IMR-90 (cell line): ENCODE results near the gene SDHAF3. TPM values are rescaled to one million over a fixed set of nuclear protein-coding genes. Genes with fewer than 3 reads are reported as not detected.

Source experiments
- ATAC-seq: fragments of 200-7000 bp; cut with Tn5 transposase; 2 replicates; pipeline ENCODE4 v1.9.1; 2020; ENCODE audit warnings: low read depth, mild to moderate bottlenecking, moderate library complexity
- BruUV-seq: library from RNA; stranded (reverse); fragments of 400-500 nt; replicated peaks from 2 replicates; lab custom pipeline; 2021; lab: Mats Ljungman, UMichigan
- CTCF ChIA-PET: fragments of 300-600 bp; formaldehyde crosslinking; extraction: SDS; loops from one replicate; lab custom pipeline; 2021; ENCODE audit warnings: antibody characterized with exemption; lab: Yijun Ruan, JAX
- POLR2A ChIA-PET: fragments of 300-600 bp; sonication (Branson Sonifier 250); formaldehyde crosslinking; loops from one replicate; lab custom pipeline; 2022; ENCODE audit warnings: antibody characterized with exemption; ENCODE audit not compliant: unreplicated experiment; lab: Charles Lee
- DNase-seq: peaks from one replicate; pipeline ENCODE4 v3.0.0; 2013
- H2AFZ ChIP-seq: replicated peaks from 2 replicates; pipeline ENCODE3; 2013; ENCODE audit warnings: low read length, mild to moderate bottlenecking; ENCODE audit not compliant: poor library complexity
- H2AK5ac ChIP-seq: 2 replicates; pipeline ENCODE4 v1.6.1; 2013; ENCODE audit warnings: low read depth, low read length, inconsistent platforms
- H2AK9ac ChIP-seq: replicated peaks from 2 replicates; pipeline ENCODE3; 2013; ENCODE audit warnings: mild to moderate bottlenecking, low read depth, low read length, moderate library complexity; ENCODE audit not compliant: poor library complexity
- H2BK120ac ChIP-seq: 2 replicates; pipeline ENCODE4 v1.6.1; 2013; ENCODE audit warnings: low read depth, low read length, inconsistent platforms
- H2BK15ac ChIP-seq: 3 replicates; pipeline ENCODE4 v1.6.1; 2013; ENCODE audit warnings: low read depth, low read length, inconsistent platforms
- H2BK20ac ChIP-seq: 2 replicates; pipeline ENCODE4 v1.6.1; 2013; ENCODE audit warnings: low read depth, mild to moderate bottlenecking, inconsistent platforms, low read length, moderate library complexity
- H2BK5ac ChIP-seq: 2 replicates; pipeline ENCODE4 v1.6.1; 2013; ENCODE audit warnings: mild to moderate bottlenecking, low read depth, low read length, inconsistent platforms; ENCODE audit not compliant: poor library complexity, severe bottlenecking
- H3K14ac ChIP-seq: replicated peaks from 2 replicates; pipeline ENCODE4 v1.6.1; 2013; ENCODE audit warnings: low read depth, low read length, inconsistent platforms
- H3K18ac ChIP-seq: 2 replicates; pipeline ENCODE4 v1.6.1; 2013; ENCODE audit warnings: low read depth, low read length, control low read depth
- H3K23ac ChIP-seq: 2 replicates; pipeline ENCODE4 v1.6.1; 2013; ENCODE audit warnings: low read depth, low read length, inconsistent platforms
- H3K27ac ChIP-seq: 2 replicates; pipeline ENCODE4 v1.5.1; 2013; ENCODE audit warnings: mild to moderate bottlenecking, control low read depth, low read length; ENCODE audit not compliant: insufficient read depth
- H3K27me3 ChIP-seq: 2 replicates; pipeline ENCODE4 v1.6.1; 2013; ENCODE audit warnings: low read length; ENCODE audit not compliant: control insufficient read depth, insufficient read depth
- H3K36me3 ChIP-seq: 2 replicates; pipeline ENCODE4 v1.6.1; 2013; ENCODE audit warnings: low read length, mixed read lengths; ENCODE audit not compliant: control insufficient read depth, insufficient read depth
- H3K4ac ChIP-seq: 2 replicates; pipeline ENCODE4 v1.6.1; 2013; ENCODE audit warnings: low read depth, low read length, inconsistent platforms
- H3K4me1 ChIP-seq: 2 replicates; pipeline ENCODE4 v1.6.1; 2013; ENCODE audit warnings: low read length, mixed read lengths; ENCODE audit not compliant: control insufficient read depth, insufficient read depth
- H3K4me2 ChIP-seq: 2 replicates; pipeline ENCODE4 v1.6.1; 2013; ENCODE audit warnings: low read depth, mild to moderate bottlenecking, control low read depth, low read length, moderate library complexity
- H3K4me3 ChIP-seq: 2 replicates; pipeline ENCODE4 v1.5.1; 2013; ENCODE audit warnings: low read depth, mild to moderate bottlenecking, control low read depth, low read length, moderate library complexity; ENCODE audit not compliant: insufficient read depth
- H3K56ac ChIP-seq: 2 replicates; pipeline ENCODE4 v1.6.1; 2013; ENCODE audit warnings: low read length, inconsistent platforms; ENCODE audit not compliant: insufficient read depth; ENCODE audit errors: extremely low read depth
- H3K79me1 ChIP-seq, 2 experiments: 2 replicates each; pipeline ENCODE4 v1.6.1; 2013; ENCODE audit warnings: low read length in 2 of 2, inconsistent platforms in 1 of 2, low read depth in 1 of 2
- H3K9ac ChIP-seq: 2 replicates; pipeline ENCODE4 v1.6.1; 2013; ENCODE audit warnings: low read depth, low read length, control low read depth
- H3K9me1 ChIP-seq: 2 replicates; pipeline ENCODE4 v1.6.1; 2013; ENCODE audit warnings: low read length, inconsistent platforms; ENCODE audit not compliant: insufficient read depth
- H3K9me3 ChIP-seq: 2 replicates; pipeline ENCODE4 v1.6.1; 2013; ENCODE audit warnings: low read length; ENCODE audit not compliant: control insufficient read depth, insufficient read depth
- H4K20me1 ChIP-seq: 2 replicates; pipeline ENCODE4 v1.6.1; 2013; ENCODE audit warnings: low read length, inconsistent platforms; ENCODE audit not compliant: insufficient read depth
- H4K5ac ChIP-seq: 2 replicates; pipeline ENCODE4 v1.6.1; 2013; ENCODE audit warnings: mild to moderate bottlenecking, low read depth, low read length, control low read depth
- H4K8ac ChIP-seq, 2 experiments: 2 replicates each; pipeline ENCODE4 v1.6.1; 2013; ENCODE audit warnings: low read depth in 2 of 2, low read length in 2 of 2, control low read depth in 1 of 2, inconsistent platforms in 1 of 2
- H4K91ac ChIP-seq: 2 replicates; pipeline ENCODE4 v1.6.1; 2013; ENCODE audit warnings: low read depth, low read length, inconsistent platforms; ENCODE audit not compliant: insufficient read depth
- CEBPB ChIP-seq: IDR thresholded peaks from 2 replicates; pipeline ENCODE4 v1.6.1; 2012; ENCODE audit warnings: low read depth, low read length, improper control_type of control experiment
- CHD1 ChIP-seq: IDR thresholded peaks from 2 replicates; pipeline ENCODE4 v1.6.1; 2012; ENCODE audit warnings: low read depth, low read length, improper control_type of control experiment
- FOS ChIP-seq: fragments of 150-350 bp; IDR thresholded peaks from 2 replicates; pipeline ENCODE4 v1.6.1; 2016; ENCODE audit warnings: low read depth, low read length
- MAZ ChIP-seq: IDR thresholded peaks from 2 replicates; pipeline ENCODE4 v1.6.1; 2012; ENCODE audit warnings: low read depth, mild to moderate bottlenecking, low read length, improper control_type of control experiment, moderate library complexity, borderline replicate concordance
- MXI1 ChIP-seq: IDR thresholded peaks from 2 replicates; pipeline ENCODE4 v1.6.1; 2012; ENCODE audit warnings: low read depth, mild to moderate bottlenecking, low read length, moderate library complexity, borderline replicate concordance
- POLR2A ChIP-seq: IDR thresholded peaks from 2 replicates; pipeline ENCODE4 v1.6.1; 2012; ENCODE audit warnings: mild to moderate bottlenecking, low read depth, low read length
- RAD21 ChIP-seq: IDR thresholded peaks from 2 replicates; pipeline ENCODE4 v1.6.1; 2012; ENCODE audit warnings: low read length, improper control_type of control experiment
- SMC3 ChIP-seq: fragments of 150-350 bp; IDR thresholded peaks from 2 replicates; pipeline ENCODE4 v1.6.1; 2016; ENCODE audit warnings: low read depth, mild to moderate bottlenecking, antibody characterized with exemption, low read length, moderate library complexity
- WGBS, 2 experiments: methylation state at CpG; one replicate each; pipeline versions ENCODE4 v1.1.5 to v1.1.7; 2013; ENCODE audit warnings: missing lambda C conversion rate in 2 of 2; ENCODE audit not compliant: insufficient read length in 1 of 2; ENCODE audit errors: extremely low coverage in 2 of 2; 5-methylcytosine and 5-hydroxymethylcytosine counted together
- dilution Hi-C: fragments of 300-500 bp; cut with HindIII; formaldehyde crosslinking; loops from one replicate; pipeline ENCODE4 v1.14.3; 2018; ENCODE audit warnings: low sequenced_read_pairs; ENCODE audit not compliant: unreplicated experiment
- in situ Hi-C: fragments of 300-500 bp; cut with MboI; formaldehyde crosslinking; loops from 3 replicates; pipeline ENCODE4 v1.14.3; 2019; ENCODE audit warnings: low sequenced_read_pairs, inconsistent platforms, mixed read lengths
- intact Hi-C: fragments of 100-400 bp; cut with micrococcal nuclease; formaldehyde crosslinking; loops from 2 replicates; pipeline ENCODE4 v1.10.0; 2022
- polyA plus RNA-seq, 3 experiments: library from polyadenylated mRNA; depleted of rRNA; stranded (reverse); fragments of >200 nt; gene quantifications; 2 replicates each; pipeline ENCODE4 v1.2.3, GENCODE V29; 2012; ENCODE audit warnings: low replicate concordance in 1 of 3
- total RNA-seq: library from RNA; depleted of rRNA; stranded (reverse); fragments of >200 nt; gene quantifications from 2 replicates; pipeline ENCODE4 v1.2.3, GENCODE V29; 2012
- TF ChIP-seq, protein P1 (sequence below): fragments of 150-350 bp; IDR thresholded peaks from 2 replicates; pipeline ENCODE4 v1.6.1; 2016; ENCODE audit warnings: low read depth, mild to moderate bottlenecking, low read length, moderate library complexity, borderline replicate concordance
- TF ChIP-seq, protein P2 (sequence below): fragments of 150-350 bp; IDR thresholded peaks from 2 replicates; pipeline ENCODE4 v1.6.1; 2017; ENCODE audit warnings: mild to moderate bottlenecking, antibody characterized with exemption, low read length, low read depth

The SDHAF3 gene
- total and polyA plus RNA-seq, 2 of the 4 experiments (the other 2 are of a cell fraction), result 5.7 to 6.1 TPM

DNA sequence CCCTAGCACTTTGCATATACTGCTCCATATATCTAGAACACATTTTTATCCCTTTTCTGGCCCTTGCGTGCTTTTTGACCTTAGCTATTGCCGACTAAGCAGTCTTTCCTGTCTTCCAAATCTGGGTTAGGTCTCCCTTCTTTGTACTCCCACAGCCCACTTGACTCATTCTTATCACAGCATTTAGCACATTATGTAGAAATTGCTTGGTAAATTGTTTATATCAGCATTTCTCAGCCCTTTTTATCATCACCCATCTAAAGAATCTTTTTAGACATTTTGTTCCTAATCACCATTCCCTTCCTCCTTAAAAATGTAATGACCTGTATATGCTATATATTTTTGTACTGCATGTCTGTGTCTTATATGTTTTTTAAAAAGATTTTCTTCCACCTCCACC lies 101.7 kb downstream of the SDHAF3 start:
- Histone ChIP-seq H2BK120ac (no peak overlapping the region), H3K4me3 (no peak overlapping the region), H2BK20ac (no peak overlapping the region), H3K36me3 (no peaks in the 10 kb centered on the region), H3K23ac (no peak overlapping the region), H3K79me1 (no peaks in the 10 kb centered on the region), H4K8ac (no peak overlapping the region), H3K18ac (no peak overlapping the region), H3K4ac (no peak overlapping the region), H3K4me1 (no peaks in the 10 kb centered on the region), H3K14ac (no peak overlapping the region), H3K9me1 (no peaks in the 10 kb centered on the region), H2AK9ac (no peak overlapping the region), H3K27ac (no peak overlapping the region), H2AFZ (no peak overlapping the region), H3K9ac (no peak overlapping the region), H4K91ac (no peak overlapping the region), H3K9me3 (peaks cover 2% of the 10 kb centered on the region; the same call in 1 of the 2 replicates), H2BK5ac (no peak overlapping the region), H2AK5ac (no peak overlapping the region), H3K4me2 (no peak overlapping the region), H4K5ac (no peak overlapping the region), H3K56ac (no peak overlapping the region), H4K20me1 (no peaks in the 10 kb centered on the region), H3K27me3 (no peaks in the 10 kb centered on the region), H2BK15ac (no peak overlapping the region)
- dilution Hi-C loops, result no loop called here
- no TSS peak for BruUV-seq
- POLR2A ChIA-PET, result no interaction called here
- no peak for ATAC-seq
- 36% methylated on average over 2 of the region's 2 CpGs; no CpG with 5 or more reads in 1 of the 2 experiments for WGBS, 2 experiments
- TF ChIP-seq POLR2A, result no peak
- TF ChIP-seq MAZ, result no peak
- TF ChIP-seq CEBPB, result no peak
- no peak for TF ChIP-seq CHD1
- TF ChIP-seq SMC3, result no peak
- TF ChIP-seq, protein P1, sequence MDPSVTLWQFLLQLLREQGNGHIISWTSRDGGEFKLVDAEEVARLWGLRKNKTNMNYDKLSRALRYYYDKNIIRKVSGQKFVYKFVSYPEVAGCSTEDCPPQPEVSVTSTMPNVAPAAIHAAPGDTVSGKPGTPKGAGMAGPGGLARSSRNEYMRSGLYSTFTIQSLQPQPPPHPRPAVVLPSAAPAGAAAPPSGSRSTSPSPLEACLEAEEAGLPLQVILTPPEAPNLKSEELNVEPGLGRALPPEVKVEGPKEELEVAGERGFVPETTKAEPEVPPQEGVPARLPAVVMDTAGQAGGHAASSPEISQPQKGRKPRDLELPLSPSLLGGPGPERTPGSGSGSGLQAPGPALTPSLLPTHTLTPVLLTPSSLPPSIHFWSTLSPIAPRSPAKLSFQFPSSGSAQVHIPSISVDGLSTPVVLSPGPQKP, result no peak
- TF ChIP-seq, protein P2, sequence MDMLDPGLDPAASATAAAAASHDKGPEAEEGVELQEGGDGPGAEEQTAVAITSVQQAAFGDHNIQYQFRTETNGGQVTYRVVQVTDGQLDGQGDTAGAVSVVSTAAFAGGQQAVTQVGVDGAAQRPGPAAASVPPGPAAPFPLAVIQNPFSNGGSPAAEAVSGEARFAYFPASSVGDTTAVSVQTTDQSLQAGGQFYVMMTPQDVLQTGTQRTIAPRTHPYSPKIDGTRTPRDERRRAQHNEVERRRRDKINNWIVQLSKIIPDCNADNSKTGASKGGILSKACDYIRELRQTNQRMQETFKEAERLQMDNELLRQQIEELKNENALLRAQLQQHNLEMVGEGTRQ, result no peak
- TF ChIP-seq MXI1, result no peak
- no peak for TF ChIP-seq FOS
- no peak for TF ChIP-seq RAD21
- CTCF ChIA-PET, result no interaction called here
- in situ Hi-C loops, result no loop called here
- intact Hi-C loops, result no loop called here
- DNase-seq, result no peak
